HG02981 (cell line): Measurements from ENCODE around the gene BLOC1S1.
A peak's percentile ranks its signal among the peaks of the same experiment; 100 is the strongest.

Experiments
- ATAC-seq: cut with Tn5 transposase; IDR thresholded peaks from one replicate; pipeline ENCODE4 v1.9.1; 2021; ENCODE audit warnings: mild to moderate bottlenecking, moderate library complexity; ENCODE audit not compliant: unreplicated experiment

Gene BLOC1S1

GRCh38 chr12:55694188-55694515 is 21.7 kb upstream of the BLOC1S1 start:
- no peak for ATAC-seq

- no peak for ATAC-seq
These were observed 21.2 kb upstream of the BLOC1S1 start for GRCh38 chr12:55694651-55695050.

- ATAC-seq: no peak
These were observed 20.5 kb upstream of the BLOC1S1 start for GRCh38 chr12:55695349-55695748.

GRCh38 chr12:55696141-55696540 is 19.7 kb upstream of the BLOC1S1 start:
- ATAC-seq: no peak

- no peak for ATAC-seq
These were observed 18.9 kb upstream of the BLOC1S1 start for GRCh38 chr12:55696796-55697462.

- ATAC-seq: no peak
These were observed 18.2 kb upstream of the BLOC1S1 start for GRCh38 chr12:55697686-55698085.

GRCh38 chr12:55698241-55698955 is 17.4 kb upstream of the BLOC1S1 start:
- ATAC-seq: no peak

- no peak for ATAC-seq
These were observed 16.9 kb upstream of the BLOC1S1 start for GRCh38 chr12:55698965-55699364.

- ATAC-seq: no peak
These were observed 16.3 kb upstream of the BLOC1S1 start for GRCh38 chr12:55699471-55700055.

GRCh38 chr12:55700255-55701018 is 15.4 kb upstream of the BLOC1S1 start:
- no peak for ATAC-seq

GRCh38 chr12:55702861-55703260 is 13.0 kb upstream of the BLOC1S1 start:
- ATAC-seq: no peak

GRCh38 chr12:55703288-55703687 is 12.6 kb upstream of the BLOC1S1 start:
- ATAC-seq: no peak

GRCh38 chr12:55703901-55704761 is 11.7 kb upstream of the BLOC1S1 start:
- ATAC-seq: no peak

GRCh38 chr12:55704824-55705718 is 10.8 kb upstream of the BLOC1S1 start:
- no peak for ATAC-seq

GRCh38 chr12:55705782-55706402 is 10.0 kb upstream of the BLOC1S1 start:
- no peak for ATAC-seq

- no peak for ATAC-seq
These were observed 9.2 kb upstream of the BLOC1S1 start for GRCh38 chr12:55706568-55707218.

- peak; percentile 9 for ATAC-seq
These were observed 8.6 kb upstream of the BLOC1S1 start for GRCh38 chr12:55707219-55707671.

- ATAC-seq: peak; percentile 51
These were observed 7.8 kb upstream of the BLOC1S1 start, which contains the start of gene ITGA7 for GRCh38 chr12:55707841-55708694. TSS of gene ITGA7 (minus strand) at chr12:55707904. CDS start at chr12:55707682, 222 bp downstream.
